HG02885 (cell line): Measurements from ENCODE around the gene RASL11B.

Experiments
- ATAC-seq: cut with Tn5 transposase; IDR thresholded peaks from one replicate; pipeline ENCODE4 v1.9.1; 2021; ENCODE audit warnings: mild to moderate bottlenecking; ENCODE audit not compliant: unreplicated experiment, poor library complexity

RASL11B gene

GRCh38 chr4:52870225-52870624 lies 8.1 kb downstream of the RASL11B start:
- ATAC-seq = no peak

- no peak for ATAC-seq
Observed at GRCh38 chr4:52873191-52873590, 11.1 kb downstream of the RASL11B start.

- no peak for ATAC-seq
Observed at GRCh38 chr4:52873861-52874343, 11.8 kb downstream of the RASL11B start.

- ATAC-seq = no peak
Observed at GRCh38 chr4:52874948-52875347, 12.8 kb downstream of the RASL11B start.

GRCh38 chr4:52876069-52876468 lies 14.0 kb downstream of the RASL11B start:
- no peak for ATAC-seq

- no peak for ATAC-seq
Observed at GRCh38 chr4:52877036-52877435, 14.9 kb downstream of the RASL11B start.

- no peak for ATAC-seq
Observed at GRCh38 chr4:52877694-52878093, 15.6 kb downstream of the RASL11B start.

GRCh38 chr4:52879471-52879870 lies 17.4 kb downstream of the RASL11B start:
- no peak for ATAC-seq

GRCh38 chr4:52880994-52881393 lies 18.9 kb downstream of the RASL11B start:
- ATAC-seq = no peak

- no peak for ATAC-seq
Observed at GRCh38 chr4:52883183-52883621, 21.1 kb downstream of the RASL11B start.

- no peak for ATAC-seq
Observed at GRCh38 chr4:52883707-52884669, 21.9 kb downstream of the RASL11B start.

- ATAC-seq = no peak
Observed at GRCh38 chr4:52884994-52885393, 22.9 kb downstream of the RASL11B start.

GRCh38 chr4:52889354-52889753 lies 27.2 kb downstream of the RASL11B start:
- no peak for ATAC-seq

GRCh38 chr4:52889778-52890520 lies 27.8 kb downstream of the RASL11B start:
- no peak for ATAC-seq

- no peak for ATAC-seq
Observed at GRCh38 chr4:52890521-52890791, 28.3 kb downstream of the RASL11B start.

- no peak for ATAC-seq
Observed at GRCh38 chr4:52891743-52892142, 29.6 kb downstream of the RASL11B start.

GRCh38 chr4:52892880-52893279 lies 30.8 kb downstream of the RASL11B start:
- ATAC-seq = no peak

GRCh38 chr4:52894443-52894842 lies 32.3 kb downstream of the RASL11B start:
- no peak for ATAC-seq

- peak; percentile 53 for ATAC-seq
Observed at GRCh38 chr4:52903273-52903672, 41.2 kb downstream of the RASL11B start.

GRCh38 chr4:52904421-52904820 lies 42.3 kb downstream of the RASL11B start:
- no peak for ATAC-seq

- no peak for ATAC-seq
Observed at GRCh38 chr4:52907510-52907909, 45.4 kb downstream of the RASL11B start.
